Bone marrow (tissue), 2 donors: Measurements from ENCODE around the gene MGP.

Experiments
- DNase-seq, 2 donors: peaks; one replicate each; lab custom pipeline; 2025; lab: John Stamatoyannopoulos, UW

MGP gene

GRCh38 chr12:14860490-14860889, 25.2 kb downstream of the MGP start:
- no peak for DNase-seq

- DNase-seq = no peak
Measured at GRCh38 chr12:14858513-14858912, 27.1 kb downstream of the MGP start.

GRCh38 chr12:14854586-14855183, 31.0 kb downstream of the MGP start:
- DNase-seq = no peak

- DNase-seq = no peak
Measured at GRCh38 chr12:14853961-14854360, 31.7 kb downstream of the MGP start.

GRCh38 chr12:14852880-14853279, 32.8 kb downstream of the MGP start:
- no peak for DNase-seq

GRCh38 chr12:14850929-14851663, 34.6 kb downstream of the MGP start:
- no peak for DNase-seq

GRCh38 chr12:14849661-14850060, 36.0 kb downstream of the MGP start:
- no peak for DNase-seq

- no peak for DNase-seq
Measured at GRCh38 chr12:14846876-14847580, 38.6 kb downstream of the MGP start.

GRCh38 chr12:14846042-14846587, 39.5 kb downstream of the MGP start:
- peak in 1 of 2 donors; percentile 61 for DNase-seq

GRCh38 chr12:14845350-14845750, 40.3 kb downstream of the MGP start:
- DNase-seq = peak in 1 of 2 donors; percentile 55

- no peak for DNase-seq
Measured at GRCh38 chr12:14844401-14844800, 41.3 kb downstream of the MGP start.

GRCh38 chr12:14843425-14843887, 42.2 kb downstream of the MGP start, which contains the start of gene ART4:
ART4 (minus strand) TSS chr12:14843526; CDS start chr12:14843113, 413 bp downstream.
- no peak for DNase-seq

- no peak for DNase-seq
Measured at GRCh38 chr12:14842315-14842714, 43.3 kb downstream of the MGP start.

GRCh38 chr12:14841761-14842160, 43.9 kb downstream of the MGP start:
- no peak for DNase-seq

- no peak for DNase-seq
Measured at GRCh38 chr12:14840616-14841015, 45.0 kb downstream of the MGP start.

- DNase-seq = no peak
Measured at GRCh38 chr12:14839262-14839661, 46.4 kb downstream of the MGP start.

- DNase-seq = no peak
Measured at GRCh38 chr12:14836336-14837210, 49.1 kb downstream of the MGP start.

GRCh38 chr12:14834509-14834908, 51.1 kb downstream of the MGP start:
- DNase-seq = no peak

GRCh38 chr12:14833952-14834351, 51.7 kb downstream of the MGP start:
- no peak for DNase-seq

- DNase-seq = no peak
Measured at GRCh38 chr12:14833336-14833735, 52.3 kb downstream of the MGP start.
